ENCODE measurements around the gene ITPR2.
A peak's percentile ranks its signal among the peaks of the same experiment; 100 is the strongest.

The ITPR2 gene

DNA sequence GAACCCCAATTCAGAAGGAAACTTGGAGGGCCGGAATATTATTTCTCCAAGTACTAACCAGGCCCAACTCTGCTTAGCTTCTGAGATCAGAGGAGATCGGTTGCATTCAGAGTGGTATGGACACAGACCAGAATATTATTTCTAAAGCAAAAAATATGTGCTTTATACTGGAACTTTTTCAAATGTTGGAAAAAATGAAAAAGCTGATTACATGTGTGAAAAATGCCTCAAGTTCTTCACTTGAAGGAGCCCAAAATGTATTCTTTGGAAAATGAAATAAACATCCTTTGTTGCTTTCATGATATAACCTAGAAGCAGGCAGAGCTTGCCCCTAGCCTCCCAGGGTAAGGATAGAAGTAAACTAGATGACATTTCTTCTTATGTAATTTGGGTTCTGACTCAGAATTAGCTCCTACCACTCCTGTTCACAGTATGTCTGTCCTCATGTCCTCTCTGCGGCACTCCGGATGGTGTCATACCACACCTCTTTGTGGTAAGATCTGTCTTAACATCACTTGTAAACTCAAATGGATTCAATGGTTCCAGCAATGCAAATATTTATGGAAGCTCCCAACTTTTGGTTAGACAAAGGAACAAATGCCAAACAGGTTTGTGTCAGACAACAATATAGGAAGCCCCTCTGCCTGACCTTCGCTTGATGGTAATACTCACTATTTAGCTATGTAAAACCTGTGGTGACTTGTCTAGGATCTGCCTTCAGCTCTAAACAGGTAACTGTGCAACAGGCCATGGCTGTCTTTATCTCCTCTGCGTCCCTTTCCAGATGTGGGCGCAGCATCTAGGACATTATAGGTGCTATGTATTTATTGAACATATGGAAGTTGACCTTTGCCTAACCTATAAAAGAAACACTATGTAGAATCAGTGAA lies 459.1 kb downstream of the ITPR2 start:
- peak; percentile 2 for DNase-seq

DNA sequence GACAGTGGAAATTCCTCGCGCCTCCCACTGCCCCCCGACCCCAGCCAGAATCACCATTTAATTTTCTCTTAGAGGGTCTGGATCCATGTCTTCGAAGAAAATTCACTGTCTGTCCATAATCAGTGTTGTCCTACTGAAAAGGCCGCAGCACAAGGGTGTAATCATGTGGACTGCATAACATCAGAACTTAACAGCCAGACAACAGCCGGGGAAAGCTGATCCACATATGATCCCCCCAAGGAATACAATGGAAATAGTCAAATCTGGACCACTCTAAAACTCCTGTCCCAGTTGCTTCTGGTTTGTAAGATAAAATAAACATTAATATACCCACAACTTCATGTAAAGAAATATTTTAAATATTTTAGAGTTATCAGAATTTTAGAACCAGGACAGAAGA lies 460.1 kb downstream of the ITPR2 start:
- no peak for DNase-seq

DNA sequence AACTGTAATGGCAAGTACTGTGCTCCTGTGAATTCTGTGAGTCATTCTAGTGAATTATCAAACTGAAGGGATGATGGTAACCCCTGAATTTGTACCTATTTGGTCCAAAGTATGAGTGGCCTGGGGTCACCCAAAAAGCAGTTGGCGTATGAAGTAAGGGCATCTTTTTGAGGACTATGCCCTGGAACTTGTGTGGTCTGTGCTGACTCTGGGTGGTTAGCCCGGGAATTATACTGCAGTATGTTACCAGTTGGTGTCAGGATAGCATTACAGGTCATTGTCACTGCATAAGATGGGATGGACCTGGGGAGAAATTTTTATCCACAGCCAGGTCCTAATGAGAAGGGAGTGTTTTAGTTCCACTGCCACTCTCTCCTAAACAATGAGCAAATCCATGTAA lies 462.9 kb downstream of the ITPR2 start:
- DNase-seq = no peak

DNA sequence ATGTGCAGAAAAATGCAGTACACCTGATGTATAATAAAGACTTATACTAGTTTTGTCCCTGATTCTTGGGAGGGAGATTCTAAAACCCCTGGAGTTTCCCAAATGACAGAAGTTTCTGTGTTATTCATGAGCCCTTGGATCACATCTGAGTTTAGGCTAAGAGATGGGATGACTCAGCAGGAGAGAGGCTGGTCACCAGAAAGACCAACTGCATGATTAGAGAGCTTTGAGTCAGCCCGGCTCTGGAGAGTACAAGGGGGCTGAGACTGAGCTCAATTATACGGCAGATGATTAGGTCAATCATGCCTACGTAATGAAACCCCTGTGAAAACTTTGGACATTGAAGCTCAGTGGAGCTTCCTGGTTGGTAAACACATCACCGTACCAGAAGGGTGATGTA lies 463.4 kb downstream of the ITPR2 start:
- DNase-seq = peak; percentile 67

DNA sequence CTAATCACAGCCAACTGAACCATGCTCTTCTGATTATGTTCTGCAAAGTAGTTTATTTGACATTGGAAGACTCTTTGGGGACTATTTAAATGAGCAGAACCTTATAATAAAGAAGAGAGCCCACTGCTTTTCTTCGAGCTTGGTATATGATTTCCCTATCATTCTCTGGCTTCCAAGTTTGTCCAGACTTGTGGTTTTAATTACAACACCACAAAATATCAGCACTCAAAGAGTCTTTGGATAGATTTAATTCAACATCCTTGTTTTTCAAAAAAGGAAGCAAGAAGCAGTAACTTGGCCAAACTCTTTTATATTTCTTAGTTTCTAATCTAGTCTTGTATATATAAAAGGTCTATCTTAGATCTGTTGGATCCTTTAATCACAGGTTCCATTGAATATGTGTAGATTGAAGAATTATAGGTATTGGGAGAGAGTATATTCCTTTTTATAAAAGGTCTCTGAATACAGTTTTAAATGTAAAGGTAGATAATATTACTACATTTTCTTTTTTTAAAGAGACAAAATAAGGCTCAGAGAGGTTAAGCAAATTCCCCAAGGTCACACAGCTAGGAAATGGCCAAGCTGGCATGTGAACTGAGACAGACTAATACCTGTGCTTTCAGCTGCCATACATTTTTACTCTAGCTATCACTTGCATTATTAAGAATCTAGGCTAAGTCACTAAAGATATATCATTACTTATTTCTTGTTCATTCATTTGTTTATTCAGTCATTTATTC lies 464.8 kb downstream of the ITPR2 start:
- no peak for DNase-seq

DNA sequence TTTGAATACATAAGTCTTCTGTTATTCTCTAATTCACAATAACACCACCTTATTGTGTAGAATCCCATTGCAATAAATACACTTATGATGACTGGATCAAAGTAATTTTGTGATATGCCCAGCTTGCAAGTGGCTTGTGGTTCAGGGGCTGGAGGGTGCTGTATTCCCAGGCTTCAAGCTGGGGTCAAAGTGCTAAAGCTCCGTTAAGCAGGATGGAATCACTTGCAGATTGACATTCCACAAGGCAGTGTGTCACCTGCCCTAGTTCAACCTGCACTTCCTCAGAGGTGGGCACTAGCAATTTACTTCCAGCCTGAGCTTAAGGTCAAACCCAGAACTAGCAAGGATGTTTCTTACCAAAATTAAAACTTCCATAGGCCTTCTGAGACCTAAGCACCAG lies 471.0 kb downstream of the ITPR2 start:
- DNase-seq = no peak

DNA sequence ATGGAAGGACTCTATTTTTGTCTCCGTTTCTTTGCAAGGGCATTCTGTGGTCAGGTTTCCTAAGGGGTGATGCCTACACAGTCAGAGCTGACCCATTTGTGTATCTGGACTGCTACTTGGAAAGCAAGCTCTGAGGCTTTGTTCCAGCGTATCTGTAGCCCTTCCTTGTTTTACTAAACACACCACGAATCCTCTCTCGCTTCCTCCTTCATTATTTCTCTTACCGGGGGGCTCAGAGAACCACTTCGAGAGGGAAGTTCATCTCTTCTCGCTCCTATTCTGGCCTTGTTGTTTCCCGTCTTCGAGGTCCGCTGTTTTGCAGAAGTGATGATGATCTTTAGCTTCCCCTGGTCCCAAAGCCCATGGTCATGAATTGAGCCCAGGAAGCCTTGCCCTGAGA lies 472.9 kb downstream of the ITPR2 start:
- no peak for DNase-seq

DNA sequence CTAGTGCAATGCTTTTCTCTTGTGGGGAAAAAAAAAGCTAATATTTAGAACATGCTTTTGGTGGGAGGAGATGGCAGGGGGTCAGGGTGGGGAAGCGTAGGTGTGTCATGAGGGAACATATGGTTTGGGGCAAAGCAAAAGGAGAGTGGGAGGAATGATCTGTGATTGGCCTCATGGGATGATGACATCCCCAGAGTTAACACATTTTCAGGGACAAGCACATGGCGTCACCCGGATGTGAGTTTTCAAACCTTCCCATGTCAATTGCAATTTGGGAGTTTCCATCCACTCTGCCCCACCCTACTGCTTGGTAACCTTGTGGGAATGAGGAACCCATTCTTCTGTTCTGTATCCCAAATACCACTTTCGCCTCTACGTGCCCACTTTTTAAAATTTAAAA lies 473.4 kb downstream of the ITPR2 start:
- DNase-seq = no peak

DNA sequence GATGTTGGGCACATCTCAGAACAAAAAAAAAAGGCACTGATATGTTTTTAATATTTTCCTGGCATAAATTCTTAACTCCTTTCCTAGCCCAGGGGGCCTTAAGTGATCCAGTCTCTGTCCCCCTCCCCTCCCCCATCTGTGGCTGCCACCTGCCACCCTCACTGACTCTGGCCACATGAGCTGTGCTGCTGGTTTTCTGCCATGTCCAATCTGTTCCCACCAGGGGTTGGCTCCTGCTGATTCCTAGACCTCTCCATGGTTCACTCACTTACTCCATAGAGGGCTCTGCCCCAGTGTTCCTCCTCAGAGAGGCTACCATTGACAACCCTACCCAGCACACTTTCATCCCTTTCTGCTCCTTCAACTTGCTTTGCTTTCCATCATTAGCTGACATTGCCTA lies 474.3 kb downstream of the ITPR2 start:
- DNase-seq = no peak

DNA sequence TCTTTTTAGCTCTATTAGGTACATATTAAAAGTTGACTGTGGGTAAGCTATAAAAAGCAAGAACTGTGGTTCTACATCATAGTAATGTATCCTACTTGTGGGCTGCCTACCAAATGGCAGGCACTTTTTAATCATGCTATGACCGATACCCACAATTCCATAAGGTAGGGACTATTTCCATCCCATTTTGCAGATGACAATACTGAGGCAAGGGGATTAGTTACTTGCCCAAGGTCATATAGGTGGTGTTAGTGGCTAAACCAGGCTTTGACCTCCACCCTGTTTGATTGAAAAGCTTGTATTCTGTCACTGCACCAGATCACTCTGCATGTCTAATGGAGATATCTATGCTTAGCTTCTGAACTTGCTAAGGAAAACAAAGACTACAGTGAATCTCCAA lies 485.7 kb downstream of the ITPR2 start:
- no peak for DNase-seq

DNA sequence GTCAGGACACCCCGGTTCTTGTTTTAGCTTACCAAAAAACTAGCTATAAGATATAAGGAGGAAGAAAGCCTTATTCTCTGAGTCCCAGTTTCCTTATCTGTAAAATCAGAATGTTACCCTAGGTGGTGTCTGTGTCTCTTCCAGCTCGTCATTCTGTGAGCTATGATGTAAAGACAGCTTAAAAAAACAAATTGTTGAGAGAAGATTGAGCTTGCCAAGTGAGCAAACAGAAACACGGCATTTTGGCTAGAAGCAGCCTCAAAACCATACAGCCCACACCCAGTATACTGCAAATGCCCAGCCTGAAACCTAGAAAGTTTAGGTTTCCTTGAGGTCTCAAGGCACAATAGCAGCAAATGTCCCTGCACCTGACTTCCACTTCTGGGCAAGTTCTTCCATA lies 486.3 kb downstream of the ITPR2 start:
- no peak for DNase-seq

DNA sequence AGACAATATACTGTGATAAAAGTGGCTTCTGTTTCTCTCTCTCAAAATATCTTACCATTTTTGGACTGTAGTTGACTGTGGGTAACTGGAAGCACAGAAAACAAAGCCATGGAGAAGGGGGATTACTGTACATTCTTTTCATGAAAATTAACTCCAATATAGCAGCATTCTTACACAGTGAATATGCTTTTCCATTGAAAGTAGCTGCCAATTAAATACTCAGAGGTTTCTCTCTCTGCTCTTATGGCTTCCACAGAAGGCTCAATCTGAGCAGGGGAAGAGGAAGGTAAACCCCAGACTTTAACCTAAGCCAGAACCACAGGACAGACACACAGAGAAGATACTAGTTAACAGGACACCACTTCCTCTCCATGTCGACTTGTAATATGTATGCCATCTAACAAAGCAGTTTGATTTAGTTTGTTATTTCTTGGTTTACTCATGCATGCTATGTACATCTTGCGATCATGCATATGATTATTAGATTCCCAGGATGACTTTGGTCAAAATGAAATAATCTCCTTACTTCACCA lies 487.5 kb downstream of the ITPR2 start:
- DNase-seq = no peak

DNA sequence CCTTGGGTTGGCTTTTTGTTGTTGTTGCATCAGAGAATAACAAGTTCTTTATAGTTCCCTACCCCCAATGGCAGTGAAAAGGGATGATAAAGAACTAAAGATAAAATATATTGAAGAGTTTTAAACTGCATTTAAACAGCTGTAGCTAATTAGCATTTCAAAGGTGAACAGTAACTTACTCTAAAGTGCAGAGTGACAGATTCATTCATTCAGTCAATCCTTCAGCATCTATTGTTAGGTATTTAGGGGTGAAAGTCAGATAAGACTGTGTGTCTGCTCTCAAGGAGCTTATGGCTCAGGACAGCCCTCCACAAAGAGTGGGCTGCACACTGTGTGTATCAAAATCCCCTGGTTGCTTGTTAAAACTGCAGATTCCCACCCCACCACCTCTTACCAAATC lies 491.5 kb downstream of the ITPR2 start:
- DNase-seq = no peak

DNA sequence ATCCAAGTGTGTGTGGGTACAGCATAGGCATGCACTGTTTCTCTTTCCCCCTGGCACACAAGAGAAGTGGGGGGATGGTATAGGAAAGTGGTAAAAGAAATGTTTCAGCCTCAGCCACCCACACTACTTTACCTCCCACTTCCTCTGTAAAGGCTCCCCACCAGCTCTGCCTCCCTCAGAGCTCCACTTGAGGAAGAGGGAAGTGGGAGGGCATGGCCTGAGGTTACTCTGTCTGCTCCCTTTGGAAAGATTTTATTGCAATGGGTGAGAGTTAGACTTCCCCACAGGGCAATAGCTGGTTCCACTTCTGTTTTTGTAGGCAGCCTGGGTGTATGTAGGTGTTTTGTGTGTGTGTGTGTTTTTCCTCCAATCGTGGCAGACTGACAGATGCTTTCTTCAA lies 492.3 kb downstream of the ITPR2 start:
- no peak for DNase-seq

DNA sequence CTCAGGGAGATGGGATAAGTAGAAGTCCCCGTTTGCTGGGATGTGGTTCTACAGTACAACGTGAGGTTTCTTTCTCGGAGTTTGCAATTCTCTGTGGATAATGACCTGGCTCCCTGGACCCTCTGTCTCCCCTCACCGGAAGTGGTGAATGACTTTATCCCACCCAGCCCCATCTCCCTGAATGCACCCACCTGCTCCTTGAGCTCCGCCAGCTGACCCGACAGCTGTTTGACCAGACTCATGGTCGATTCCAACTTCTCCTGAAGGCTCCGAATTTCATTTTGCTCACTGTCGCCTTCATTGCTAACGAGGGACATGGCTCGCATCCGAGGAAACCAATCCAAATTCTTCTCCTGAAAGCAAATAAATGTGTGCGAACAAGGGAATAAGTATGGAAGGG lies 493.0 kb downstream of the ITPR2 start:
- DNase-seq = no peak

DNA sequence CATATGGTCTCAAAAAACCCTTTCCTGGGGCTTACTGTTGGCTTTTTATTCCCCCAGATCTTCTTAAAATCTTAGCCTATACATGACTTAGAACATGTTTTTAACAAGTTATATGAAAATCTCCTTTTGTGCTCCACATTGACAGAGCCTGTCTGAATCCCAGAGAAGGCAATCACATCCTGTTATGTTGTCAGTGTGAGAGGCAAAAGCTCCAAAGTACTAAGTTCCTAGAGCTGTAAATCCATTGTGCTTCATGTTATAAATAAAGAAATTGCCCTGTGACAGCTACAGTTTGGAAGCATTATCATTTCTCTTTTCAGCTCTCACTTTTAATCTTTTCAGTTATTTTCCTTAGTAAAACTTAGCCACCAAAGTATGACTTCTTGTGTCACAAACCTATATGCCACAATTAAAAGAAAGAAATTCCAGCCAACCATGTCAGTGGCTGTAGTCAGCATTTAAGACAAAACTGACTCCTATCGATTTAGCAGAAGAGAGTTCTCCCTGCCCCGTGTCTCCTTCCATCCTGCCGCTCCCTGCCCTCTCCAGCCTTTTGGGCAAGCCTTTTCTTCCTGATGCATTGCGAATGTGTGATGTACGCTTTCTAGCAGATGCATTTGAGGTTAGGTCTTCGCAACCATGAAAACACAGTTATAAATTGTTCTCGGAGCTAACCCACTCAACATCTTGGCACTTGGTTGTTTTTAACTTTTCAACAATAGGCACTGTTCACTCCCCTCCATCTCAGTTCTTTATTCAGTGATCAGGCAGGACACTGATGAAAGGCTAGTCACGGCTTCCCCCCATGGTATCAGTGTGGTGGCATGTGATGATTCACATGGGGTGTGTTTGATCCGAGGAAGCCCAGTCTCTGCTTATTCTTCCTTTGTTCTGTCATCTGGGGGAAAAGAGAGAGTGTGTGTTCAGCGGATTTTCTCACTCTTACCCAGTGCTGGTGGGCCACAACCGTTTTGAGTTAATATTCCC lies 494.1 kb downstream of the ITPR2 start:
- no peak for DNase-seq

DNA sequence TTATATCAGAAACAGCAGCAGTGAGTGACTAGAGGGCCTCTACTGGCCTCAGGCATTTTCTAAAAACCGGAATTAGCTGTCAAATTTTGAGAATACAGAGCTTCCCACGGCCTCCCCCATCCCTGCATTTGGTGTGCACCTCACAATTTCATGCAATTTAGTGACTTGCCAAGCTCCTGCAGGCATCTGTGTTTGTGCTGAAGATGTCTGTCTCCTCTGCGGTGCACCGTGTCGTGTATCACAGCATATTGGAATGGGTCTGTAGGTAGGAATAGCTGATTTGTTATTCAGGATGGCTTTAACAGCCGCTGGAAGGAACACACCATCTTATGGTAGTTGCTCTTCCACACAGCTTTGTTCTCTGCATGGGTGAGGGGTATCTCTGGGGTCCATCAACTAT lies 497.3 kb downstream of the ITPR2 start:
- DNase-seq = no peak

DNA sequence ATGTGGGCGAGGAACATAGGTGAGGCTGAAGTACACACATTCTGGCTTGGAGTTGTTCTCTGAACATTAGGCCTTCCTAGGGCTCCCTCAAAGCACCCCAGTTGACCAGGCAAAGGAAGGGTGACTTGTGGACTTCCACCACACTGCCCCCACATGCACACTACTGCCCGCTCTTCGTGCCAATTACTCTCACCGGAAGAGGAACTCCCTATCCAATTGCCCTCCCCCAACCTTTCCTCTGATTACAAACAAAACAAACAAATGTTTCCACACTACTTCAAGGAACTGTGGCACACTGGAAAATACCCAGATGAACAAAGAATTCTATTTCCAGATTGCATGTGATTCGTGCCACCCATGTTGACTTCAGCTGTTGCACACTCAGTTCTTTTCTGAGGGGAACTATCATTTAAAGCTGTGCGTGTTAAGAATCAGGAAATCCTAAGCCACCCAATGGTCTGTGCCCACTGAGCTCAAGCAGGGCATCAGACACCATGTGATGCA lies 498.3 kb downstream of the ITPR2 start:
- no peak for DNase-seq

DNA sequence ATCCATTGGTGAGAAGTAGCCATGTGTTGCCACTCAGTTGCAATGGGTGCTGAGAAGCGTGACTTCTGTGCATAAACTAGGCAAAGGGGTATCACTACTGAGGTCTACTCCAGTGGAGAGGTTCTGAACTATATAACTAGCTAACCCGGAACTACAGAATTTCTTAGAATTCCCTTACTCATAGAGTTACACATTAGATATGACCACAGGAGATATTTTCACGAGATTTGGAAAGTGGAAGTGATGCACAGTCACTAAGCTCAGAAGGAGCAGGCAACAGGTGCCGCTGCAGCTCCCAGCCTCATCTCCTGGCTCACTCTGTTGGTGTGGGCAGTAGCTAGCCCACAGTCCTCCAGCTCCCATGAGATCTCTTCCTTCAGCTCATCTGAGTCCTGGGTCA lies 501.0 kb downstream of the ITPR2 start:
- no peak for DNase-seq

DNA sequence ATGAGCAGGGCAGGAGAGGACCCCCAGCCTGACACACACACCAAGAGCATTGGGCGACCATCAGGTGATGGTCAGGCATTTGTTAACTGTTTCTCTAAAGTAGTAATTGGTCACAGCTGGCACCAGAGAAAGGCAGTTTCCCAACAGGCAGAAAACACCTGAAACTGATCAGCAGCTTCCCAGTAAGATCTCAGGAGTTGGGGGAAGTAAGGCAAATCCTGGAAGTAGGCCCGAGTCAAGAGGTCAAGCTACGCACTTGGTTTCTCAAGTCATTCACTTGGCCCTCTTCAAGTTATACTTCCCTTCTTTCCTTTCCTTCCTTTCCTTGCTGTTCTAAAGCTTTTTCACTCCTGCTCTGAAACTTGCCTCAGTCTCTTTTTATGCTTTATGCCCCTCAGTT lies 501.9 kb downstream of the ITPR2 start:
- DNase-seq = no peak

DNA sequence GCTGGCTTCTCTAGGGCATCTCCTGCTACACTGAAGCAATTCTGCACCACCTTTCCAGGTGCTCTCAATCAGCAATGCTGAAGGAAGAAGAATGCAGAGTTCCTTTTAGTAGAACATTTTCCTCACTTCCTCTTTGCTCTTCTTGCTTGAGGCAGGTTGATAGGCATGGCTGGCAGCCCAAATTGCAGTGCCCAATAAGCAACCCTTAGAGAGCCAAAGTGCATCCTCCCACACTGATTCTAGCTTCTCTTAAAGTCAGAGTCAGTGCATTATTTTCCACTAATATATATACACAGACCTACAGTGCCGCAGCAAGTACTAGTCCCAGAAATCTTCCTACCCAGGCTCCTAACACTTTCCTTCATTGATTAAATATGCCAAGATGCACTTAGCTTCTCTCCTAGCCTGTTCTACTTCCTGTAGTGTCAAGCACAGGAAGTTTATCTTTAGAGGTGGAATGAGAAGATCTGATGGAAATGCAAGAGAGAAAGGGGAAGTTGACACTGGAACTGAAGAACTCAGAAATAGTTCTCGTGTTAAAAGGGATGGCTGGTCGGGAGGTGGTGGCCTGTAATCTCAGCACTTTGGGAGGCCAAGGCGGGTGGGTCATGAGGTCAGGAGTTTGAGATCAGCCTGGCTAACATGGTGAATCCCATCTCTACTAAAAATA lies 504.9 kb downstream of the ITPR2 start:
- no peak for DNase-seq

DNA sequence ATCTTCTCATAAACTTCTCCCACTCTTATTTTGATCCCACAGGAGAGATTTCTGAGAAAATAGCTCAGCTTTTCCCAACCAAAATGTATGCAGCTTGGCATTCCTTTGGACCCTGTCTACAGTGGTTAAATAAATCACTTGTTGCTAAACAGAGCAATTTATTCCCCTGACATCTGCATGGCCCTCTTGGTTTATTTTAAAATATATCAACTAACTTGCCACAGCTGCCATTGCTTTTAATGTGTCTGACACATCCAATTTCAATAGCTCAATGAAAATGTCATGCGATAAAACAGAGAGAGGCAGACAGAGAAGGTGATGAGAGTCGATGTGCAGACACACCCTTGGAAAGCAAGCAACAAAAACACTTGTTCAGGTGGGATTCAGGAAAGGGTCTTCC lies 509.3 kb downstream of the ITPR2 start:
- no peak for DNase-seq
